ENCODE measurements around the gene L3MBTL1. TPM values are rescaled to one million over a fixed set of nuclear protein-coding genes. Genes with fewer than 3 reads are reported as not detected.

L3MBTL1 gene
- total RNA-seq, 2 experiments from 2014 or later = 7.0 to 7.3 TPM

DNA sequence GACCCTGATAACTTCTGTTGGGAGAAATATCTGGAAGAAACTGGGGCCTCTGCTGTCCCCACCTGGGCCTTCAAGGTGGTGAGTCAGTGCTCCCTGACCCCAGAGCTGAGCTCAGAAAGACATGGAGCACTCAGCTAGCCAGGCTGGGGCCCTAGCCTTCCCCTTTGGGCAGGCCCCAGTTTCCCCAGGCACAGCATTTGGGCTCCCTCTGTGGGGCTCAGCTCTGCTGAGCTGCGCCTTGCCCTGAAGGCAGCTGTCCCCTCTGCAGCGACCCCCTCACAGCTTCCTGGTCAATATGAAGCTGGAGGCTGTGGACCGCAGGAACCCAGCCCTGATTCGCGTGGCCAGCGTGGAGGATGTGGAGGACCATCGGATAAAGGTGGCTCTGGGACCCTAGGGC lies 26.5 kb downstream of the L3MBTL1 start:
- H3K4me3 Mint-ChIP-seq = no peak overlapping the region
- CTCF ChIA-PET = no interaction called here
- POLR2A ChIA-PET = no interaction called here
- no peaks in the 10 kb centered on the region for H3K36me3 Mint-ChIP-seq (ENCODE audit: low read depth)
- TF ChIP-seq, protein P1, sequence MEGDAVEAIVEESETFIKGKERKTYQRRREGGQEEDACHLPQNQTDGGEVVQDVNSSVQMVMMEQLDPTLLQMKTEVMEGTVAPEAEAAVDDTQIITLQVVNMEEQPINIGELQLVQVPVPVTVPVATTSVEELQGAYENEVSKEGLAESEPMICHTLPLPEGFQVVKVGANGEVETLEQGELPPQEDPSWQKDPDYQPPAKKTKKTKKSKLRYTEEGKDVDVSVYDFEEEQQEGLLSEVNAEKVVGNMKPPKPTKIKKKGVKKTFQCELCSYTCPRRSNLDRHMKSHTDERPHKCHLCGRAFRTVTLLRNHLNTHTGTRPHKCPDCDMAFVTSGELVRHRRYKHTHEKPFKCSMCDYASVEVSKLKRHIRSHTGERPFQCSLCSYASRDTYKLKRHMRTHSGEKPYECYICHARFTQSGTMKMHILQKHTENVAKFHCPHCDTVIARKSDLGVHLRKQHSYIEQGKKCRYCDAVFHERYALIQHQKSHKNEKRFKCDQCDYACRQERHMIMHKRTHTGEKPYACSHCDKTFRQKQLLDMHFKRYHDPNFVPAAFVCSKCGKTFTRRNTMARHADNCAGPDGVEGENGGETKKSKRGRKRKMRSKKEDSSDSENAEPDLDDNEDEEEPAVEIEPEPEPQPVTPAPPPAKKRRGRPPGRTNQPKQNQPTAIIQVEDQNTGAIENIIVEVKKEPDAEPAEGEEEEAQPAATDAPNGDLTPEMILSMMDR (IDR thresholded peaks at IDR 0.05) = no peak
- no peak overlapping the region for H3K27ac Mint-ChIP-seq
- no peaks in the 10 kb centered on the region for H3K9me3 Mint-ChIP-seq
- intact Hi-C loops (cut with micrococcal nuclease) = loop anchor here (10.0 kb wide), 1 partner anchor 561 kb away; no protein-coding TSS in a partner anchor
- no peaks in the 10 kb centered on the region for H3K4me1 Mint-ChIP-seq (ENCODE audit: low read depth)
- DNase-seq = no peak
- no peaks in the 10 kb centered on the region for H3K27me3 Mint-ChIP-seq
- no peak for ATAC-seq

DNA sequence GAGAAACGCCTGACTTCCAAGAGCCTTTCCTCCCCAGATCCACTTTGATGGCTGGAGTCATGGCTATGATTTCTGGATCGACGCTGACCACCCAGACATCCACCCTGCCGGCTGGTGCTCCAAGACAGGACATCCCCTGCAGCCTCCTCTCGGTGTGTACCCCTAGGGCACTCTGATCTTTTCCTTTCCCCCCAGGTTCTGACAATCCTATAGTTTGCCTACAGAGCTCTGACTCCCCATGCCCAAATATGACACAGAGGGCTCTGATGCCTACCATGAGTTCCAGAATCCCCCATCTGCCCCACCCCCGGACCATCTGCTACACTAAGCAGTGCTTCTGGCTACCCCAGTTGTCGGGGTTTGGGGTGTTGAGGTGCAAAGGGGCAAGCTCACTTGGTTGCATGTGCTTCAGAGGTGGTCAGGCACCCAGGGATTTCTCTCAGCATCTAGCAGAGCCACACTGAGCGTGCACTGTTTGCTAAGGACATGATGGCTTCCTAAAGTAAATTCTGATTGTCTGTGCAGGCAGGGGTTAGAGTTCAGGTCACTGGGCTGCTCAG lies 27.4 kb downstream of the L3MBTL1 start:
- ChIA-PET POLR2A (no interaction called here), CTCF (no interaction called here)
- H3K27me3 Mint-ChIP-seq = no peaks in the 10 kb centered on the region
- H3K4me3 Mint-ChIP-seq = no peak overlapping the region
- DNase-seq (no peak), ATAC-seq (no peak)
- no peak overlapping the region for H3K27ac Mint-ChIP-seq
- TF ChIP-seq, protein P1 (IDR thresholded peaks at IDR 0.05) = no peak
- H3K9me3 Mint-ChIP-seq = no peaks in the 10 kb centered on the region
- H3K4me1 Mint-ChIP-seq (ENCODE audit: low read depth) = no peaks in the 10 kb centered on the region
- H3K36me3 Mint-ChIP-seq (ENCODE audit: low read depth) = no peaks in the 10 kb centered on the region
- intact Hi-C loops (cut with micrococcal nuclease) = loop anchor here (10.0 kb wide), 1 partner anchor 560 kb away; no protein-coding TSS in a partner anchor

DNA sequence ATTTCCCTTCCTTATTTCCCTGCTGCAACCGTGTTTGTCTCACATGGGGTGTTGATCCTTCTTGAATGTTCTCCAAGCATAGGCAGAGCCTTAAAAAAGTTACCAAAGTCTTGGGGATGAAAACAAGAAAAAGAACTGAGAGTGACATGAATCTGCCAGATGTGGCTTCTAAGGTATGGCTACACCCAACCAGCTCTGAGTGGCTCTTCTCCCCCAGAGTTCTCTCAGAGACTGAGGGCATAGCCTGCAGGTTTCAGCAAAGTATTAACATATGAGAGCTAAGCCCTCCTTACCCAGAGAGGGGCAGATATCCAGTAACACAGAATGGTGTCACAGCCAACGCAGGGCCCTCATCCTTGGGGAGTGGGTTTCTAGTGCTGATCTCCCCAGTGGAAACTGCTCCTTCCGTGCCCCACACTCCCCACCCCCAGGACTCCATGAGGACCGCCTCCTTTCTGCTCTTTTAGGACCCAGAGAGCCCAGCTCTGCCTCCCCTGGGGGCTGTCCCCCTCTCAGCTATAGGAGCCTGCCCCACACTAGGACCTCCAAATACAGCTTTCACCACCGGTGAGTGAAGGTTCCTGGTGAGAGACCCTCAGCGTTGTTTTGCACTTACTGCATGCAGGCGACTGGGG lies 28.0 kb downstream of the L3MBTL1 start:
- H3K9me3 Mint-ChIP-seq = no peaks in the 10 kb centered on the region
- no peaks in the 10 kb centered on the region for H3K4me1 Mint-ChIP-seq (ENCODE audit: low read depth)
- H3K27ac Mint-ChIP-seq = no peak overlapping the region
- H3K4me3 Mint-ChIP-seq = no peak overlapping the region
- ChIA-PET POLR2A (no interaction called here), CTCF (no interaction called here)
- intact Hi-C loops (cut with micrococcal nuclease) = loop anchor here (10.0 kb wide), 1 partner anchor 559 kb away; no protein-coding TSS in a partner anchor
- no peaks in the 10 kb centered on the region for H3K36me3 Mint-ChIP-seq (ENCODE audit: low read depth)
- H3K27me3 Mint-ChIP-seq = no peaks in the 10 kb centered on the region
- TF ChIP-seq, protein P1 (IDR thresholded peaks at IDR 0.05) = no peak
- ATAC-seq (no peak), DNase-seq (no peak)

DNA sequence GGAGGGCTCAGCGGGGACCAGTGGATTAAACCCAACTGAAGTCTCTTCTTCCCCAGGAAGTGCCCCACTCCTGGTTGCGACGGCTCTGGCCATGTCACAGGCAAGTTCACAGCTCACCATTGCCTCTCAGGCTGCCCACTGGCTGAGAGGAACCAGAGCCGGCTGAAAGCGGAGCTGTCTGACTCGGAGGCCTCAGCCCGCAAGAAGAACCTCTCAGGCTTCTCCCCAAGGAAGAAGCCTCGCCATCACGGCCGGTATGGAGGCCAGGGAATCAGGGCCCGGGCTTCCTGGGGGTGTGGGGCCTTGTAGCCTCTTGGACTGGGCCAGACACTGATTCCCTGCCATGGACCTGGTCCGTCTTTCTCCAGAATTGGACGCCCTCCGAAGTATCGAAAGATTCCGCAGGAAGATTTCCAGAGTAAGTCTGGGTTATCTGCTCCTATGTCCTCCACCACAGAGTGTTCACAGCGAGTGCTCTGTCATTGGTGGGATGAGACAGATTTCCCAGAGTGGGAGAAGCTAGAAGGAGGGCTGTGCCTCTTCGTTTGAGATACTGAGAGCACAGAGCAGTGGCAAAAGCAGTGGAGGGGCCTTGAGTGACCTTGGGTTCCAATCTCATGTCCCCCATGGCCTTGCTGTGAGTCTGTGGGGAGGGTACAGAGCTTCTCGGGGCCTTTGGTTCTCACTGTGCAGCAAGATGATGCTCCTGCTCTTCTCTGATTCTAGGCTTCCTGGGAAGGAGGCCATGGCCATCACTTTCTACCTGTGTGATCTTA lies 28.7 kb downstream of the L3MBTL1 start:
- DNase-seq = no peak
- no peaks in the 10 kb centered on the region for H3K9me3 Mint-ChIP-seq
- POLR2A ChIA-PET = no interaction called here
- no peak for ATAC-seq
- H3K36me3 Mint-ChIP-seq (ENCODE audit: low read depth) = no peaks in the 10 kb centered on the region
- H3K27me3 Mint-ChIP-seq = no peaks in the 10 kb centered on the region
- CTCF ChIA-PET = interaction anchor here (3.5 to 3.9 kb wide), 2 partner anchors 9 to 157 kb away, joined by 31 to 37 read pairs; no protein-coding TSS in a partner anchor
- no peaks in the 10 kb centered on the region for H3K4me1 Mint-ChIP-seq (ENCODE audit: low read depth)
- H3K27ac Mint-ChIP-seq = no peak overlapping the region
- intact Hi-C loops (cut with micrococcal nuclease) = loop anchor here (10.0 kb wide), 1 partner anchor 559 kb away; no protein-coding TSS in a partner anchor
- TF ChIP-seq, protein P1 (IDR thresholded peaks at IDR 0.05) = no peak
- H3K4me3 Mint-ChIP-seq = no peak overlapping the region

Data from activated CD8-positive, alpha-beta T cell treated with anti-CD3 and anti-CD28 coated beads for 36 hours (primary cell).